GM19238 (cell line): Measurements from ENCODE around the gene IKBKE.

Experiments used
- DNase-seq: peaks from one replicate; pipeline ENCODE4 v3.0.0; 2011; ENCODE audit warnings: low spot score; ENCODE audit not compliant: insufficient read length

The IKBKE gene

DNA sequence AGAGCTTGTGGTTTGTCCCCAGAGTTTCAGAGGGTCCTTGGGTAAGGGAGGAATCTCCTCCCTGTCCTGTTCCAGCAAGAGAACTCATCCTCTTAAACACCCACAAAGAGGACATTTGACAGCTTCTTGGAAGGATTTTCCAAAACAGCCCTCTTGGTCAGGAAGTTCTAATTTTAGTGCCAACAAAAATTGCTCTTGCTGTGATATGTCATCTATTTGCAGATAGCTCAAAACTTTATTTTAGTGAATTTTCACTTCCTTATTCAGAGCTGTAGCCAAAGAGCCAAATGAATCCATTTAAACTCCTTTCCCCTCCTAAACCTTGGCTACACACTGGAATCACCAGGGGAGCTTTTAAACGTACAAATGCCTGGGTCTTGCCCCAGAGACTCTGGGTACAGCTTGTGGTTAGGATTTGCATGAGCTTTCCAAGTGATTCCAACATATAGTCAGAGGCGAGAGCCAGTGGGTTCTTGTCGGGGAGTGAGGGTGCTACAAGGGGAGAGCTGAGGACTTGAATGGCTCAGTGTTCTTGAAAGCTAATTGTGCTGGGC lies 25.3 kb downstream of the IKBKE start:
- DNase-seq: no peak

DNA sequence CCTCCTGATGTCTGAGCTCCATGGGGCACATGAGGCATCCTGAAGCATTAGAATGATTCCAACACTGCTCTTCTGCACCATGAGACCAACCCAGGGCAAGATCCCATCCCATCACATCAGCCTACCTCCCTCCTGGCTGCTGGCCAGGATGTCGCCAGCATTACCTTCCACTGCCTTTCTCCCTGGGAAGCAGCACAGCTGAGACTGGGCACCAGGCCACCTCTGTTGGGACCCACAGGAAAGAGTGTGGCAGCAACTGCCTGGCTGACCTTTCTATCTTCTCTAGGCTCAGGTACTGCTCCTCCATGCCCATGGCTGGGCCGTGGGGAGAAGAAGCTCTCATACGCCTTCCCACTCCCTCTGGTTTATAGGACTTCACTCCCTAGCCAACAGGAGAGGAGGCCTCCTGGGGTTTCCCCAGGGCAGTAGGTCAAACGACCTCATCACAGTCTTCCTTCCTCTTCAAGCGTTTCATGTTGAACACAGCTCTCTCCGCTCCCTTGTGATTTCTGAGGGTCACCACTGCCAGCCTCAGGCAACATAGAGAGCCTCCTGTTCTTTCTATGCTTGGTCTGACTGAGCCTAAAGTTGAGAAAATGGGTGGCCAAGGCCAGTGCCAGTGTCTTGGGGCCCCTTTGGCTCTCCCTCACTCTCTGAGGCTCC lies 26.0 kb downstream of the IKBKE start:
- DNase-seq: peak; percentile 54

DNA sequence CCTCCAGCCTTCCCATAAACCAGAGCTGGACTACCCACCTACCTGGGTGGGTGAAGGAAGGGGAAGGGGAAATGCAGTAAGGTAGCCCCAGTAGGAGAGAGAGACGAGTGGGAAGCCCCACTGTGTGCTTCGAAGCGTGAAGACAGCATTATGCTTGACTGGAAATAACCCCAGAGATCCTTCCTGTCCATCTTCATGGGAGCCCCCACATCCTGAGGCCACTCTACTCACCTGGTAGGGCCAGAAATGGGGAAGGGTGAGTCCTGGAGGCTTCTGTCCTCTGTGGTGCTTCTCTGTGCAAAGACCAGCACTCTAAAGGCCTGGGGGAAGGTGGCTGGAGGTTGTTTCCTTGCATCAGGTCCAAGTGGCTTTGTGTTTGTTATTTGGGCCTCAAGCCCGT lies 27.1 kb downstream of the IKBKE start:
- no peak for DNase-seq

DNA sequence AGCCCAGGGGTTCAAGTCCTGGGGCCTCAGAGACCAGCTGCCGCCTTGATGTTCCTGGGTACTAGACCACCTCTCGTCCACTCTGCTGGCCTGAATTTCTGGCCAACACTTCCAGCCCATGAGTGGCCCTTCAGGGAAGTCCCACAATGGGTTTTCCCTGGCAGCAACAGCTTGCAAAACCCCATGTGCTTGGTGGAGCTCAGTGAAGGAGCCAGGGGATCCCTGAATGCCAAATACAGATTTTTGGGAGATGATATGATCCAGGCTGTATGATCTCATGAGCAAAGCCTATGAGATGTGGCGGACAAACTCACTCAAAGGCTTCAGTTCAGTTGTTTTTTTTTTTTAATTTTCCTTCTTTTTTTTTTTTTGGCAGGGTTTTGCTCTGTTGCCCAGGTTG lies 27.5 kb downstream of the IKBKE start:
- no peak for DNase-seq

DNA sequence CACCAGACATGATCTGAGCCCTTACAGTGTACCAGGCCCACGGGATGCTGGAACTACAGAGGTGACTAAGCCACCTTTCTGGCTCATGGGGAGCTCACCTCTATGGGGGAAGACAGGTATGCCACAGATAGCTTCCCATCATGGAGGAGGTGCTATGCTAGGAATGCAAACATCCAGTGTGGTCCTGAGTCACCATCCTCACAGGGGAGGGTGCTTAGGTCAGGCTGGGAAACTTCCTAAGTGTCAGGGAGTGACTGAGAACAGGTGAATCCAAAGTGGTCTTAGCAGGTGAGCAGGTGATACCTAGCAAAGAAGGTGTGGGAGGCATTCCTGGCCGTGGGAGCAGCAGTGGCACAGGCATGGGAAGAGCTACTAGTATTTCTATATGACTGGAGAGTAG lies 28.4 kb downstream of the IKBKE start:
- no peak for DNase-seq

DNA sequence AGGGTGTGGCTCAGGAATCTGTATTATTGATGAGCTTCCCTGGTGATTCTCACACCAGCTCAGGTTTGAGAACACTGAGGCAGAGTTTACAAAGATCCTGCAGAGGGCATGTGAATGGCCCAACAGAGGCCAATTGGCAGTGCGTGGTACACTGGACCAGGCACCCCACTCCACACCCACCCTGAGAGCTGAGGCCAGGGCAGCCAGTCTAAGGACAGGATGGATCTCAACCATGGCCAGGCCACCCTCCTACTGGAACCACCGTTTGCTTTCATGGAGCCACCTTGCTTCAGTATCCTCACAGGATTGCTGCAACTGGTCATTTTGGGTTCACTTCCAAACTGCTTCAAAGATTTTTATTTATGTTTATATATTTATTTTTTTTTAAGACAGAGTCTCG lies 29.8 kb downstream of the IKBKE start:
- DNase-seq: no peak

DNA sequence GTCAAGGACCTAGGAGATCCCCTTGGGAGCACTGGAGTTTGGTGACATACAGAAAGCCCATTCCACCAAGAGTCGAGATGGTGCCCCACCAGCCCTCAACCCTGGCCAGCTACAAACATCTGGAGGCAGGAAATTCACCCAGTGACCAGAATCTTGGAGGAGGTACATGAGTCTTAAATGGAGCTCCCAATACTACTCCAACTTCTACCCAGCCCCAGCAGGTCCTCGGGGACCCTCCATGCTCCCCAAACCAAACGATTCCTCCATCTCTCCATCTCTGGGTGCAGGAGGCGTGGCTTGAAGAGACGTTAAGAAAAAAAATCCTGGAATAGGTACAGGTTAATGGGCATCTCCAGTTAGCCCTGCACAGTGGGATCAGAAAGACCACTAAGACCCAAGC lies 31.6 kb downstream of the IKBKE start:
- no peak for DNase-seq

DNA sequence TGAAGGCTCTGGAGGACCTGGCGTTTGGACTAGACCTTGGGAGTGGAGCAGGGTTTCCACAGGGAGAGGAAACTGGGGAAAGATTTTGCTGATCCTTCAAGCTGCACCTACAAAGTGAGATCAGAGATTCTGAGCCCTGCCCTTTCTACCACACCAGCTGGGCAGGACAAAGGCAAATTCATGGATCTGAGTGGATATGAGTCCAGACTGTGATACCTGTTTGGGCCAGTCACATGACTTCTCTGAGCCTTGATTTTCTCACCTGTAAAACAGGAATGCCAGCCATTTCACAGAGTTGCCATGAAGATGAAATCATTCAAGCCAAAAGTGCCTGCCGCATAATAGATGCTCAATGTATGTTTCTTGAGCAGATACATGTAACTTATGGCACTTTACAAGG lies 32.1 kb downstream of the IKBKE start:
- DNase-seq: no peak

DNA sequence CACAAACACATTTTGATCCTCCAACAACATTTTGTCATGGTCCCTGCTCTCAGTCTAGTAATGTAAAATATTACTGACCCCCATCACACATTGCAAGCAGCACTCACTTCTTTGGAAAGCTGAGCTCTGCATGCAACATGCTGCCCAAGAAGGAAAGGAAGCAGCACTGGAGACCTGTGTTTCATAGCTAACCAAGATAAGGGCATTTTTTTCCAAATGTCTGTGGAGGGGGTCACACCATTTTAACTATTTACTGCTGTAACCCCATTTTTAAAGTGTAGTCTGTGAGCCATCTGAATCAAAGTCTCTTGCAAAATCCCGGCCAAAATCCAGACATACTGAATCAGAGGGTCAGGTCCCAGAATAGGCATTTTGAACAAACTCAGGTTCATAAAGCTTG lies 32.5 kb downstream of the IKBKE start:
- no peak for DNase-seq

DNA sequence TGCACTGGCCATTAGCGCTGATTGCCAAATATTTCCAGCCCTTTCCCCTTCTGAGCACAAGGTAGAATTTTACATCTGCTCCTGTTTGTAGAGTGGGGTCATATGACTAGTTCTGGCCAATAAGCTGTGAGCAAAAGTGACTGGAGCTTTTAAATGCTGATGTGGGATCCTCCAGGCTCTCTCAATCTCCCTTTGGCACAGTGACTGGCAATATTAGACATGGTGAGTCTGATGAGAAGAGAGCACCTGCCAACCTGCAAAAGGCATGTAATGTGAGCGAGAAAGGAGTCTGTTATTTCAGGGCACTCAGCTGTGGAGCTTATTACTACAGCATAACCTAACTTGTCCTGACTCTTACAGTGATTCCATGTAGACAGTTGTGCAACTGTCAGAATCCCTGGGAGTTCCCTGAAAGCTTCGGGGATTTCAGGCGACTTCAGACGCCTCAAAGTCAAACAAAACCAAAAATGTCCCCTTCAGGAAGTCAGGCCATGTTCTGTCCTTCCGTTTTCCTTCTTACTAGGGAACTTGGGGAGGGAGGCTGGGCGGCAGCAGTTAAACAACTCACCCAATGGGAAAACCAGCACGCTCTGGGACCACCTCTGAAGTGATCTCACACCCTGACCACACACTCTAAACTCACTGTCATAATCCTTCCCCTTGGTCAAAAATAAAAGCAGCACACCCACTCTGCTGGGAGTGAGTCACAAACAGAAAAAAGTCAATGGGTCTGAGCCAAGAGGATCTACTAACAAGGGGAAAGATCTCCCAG lies 33.5 kb downstream of the IKBKE start:
- DNase-seq: peak; percentile 43

DNA sequence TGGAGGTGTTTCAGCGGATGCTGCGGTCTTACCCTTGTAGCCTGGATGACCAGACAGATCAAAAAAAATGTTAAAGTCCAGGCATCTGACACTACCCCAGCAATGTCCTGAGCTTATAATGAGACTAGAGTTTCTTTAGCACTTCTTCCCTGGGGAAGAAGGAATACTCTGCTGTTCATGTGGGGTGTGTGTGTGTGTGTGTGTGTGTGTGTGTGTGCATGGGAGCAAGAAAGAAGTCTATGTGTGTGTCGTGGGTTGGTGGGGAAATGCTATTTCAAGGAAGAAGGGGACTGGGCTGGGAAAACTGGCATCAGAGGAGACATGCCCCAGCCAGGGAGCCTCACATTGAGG lies 34.1 kb downstream of the IKBKE start:
- DNase-seq: no peak

DNA sequence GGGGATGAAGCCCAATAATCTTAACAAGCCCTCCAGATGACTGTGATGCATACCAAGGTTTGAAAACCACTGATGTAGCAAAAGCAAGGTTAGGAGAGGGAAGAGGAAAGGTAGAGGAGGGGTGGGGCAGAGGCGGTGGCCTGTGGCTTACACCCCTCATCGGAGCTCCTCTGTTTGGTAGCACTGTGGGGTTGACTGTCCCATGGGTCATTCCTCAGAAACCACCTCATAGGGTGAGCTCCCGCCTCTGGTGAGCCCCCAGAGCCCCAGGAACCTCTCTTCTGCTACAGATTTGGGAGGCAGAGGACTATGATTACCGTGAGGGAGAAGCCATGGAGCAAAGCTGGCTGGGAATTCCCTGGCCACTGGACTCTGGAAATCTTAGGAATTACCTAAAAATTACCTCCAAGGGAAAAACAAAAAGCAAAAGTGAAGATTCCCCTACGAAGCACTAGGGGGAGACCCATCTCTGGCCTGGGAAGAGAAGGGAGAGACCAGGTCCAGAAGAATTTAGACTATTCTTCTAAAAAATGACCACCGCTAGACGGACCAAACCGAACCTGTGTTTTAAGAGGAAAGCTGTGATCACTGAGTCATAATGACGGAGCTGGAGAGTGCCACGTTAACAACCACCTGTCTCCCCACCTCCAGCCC lies 35.6 kb downstream of the IKBKE start:
- no peak for DNase-seq

DNA sequence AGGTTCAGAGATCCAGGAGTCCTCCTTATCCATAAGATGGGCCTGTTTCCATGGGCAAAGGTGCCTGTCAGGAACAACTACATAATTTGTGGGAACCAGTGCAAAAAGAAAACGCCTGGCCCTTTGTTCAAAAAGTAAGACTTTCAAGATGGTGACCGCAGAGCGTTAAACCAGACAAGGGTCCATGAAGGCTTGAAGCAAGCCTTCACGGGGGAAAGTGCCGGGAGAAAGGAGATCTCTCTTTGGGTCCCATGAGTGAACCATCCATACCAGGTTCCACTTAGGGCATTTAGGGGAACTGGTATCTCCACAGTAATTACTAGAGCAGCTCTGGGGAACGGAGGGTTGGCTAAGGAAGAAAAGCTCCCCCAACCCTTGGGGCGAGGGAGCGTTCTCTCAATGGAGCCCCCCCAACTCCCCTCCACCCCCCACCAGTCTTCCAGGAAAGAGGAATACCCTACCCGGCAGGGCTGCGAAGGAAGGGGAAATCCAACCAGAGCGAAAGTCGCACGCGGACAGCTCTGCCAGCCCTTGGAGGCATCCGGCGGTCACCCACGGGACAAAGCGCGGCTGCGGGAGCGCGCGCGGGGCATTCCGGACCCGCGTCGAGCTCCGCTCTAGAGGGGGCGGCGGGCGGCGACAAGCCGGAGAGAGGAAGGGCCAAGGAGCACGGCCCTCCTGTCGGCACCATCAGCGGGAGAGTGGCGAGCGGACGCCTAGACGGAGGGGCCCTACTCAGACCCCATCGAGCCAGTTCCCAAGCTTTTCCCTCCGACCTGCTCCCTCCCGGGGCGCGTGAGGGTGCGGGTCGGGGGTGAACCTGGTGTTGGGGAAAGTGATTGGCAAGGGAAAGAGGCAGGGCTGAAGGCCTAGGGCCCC lies 36.4 kb downstream of the IKBKE start:
- DNase-seq: peak; percentile 35

DNA sequence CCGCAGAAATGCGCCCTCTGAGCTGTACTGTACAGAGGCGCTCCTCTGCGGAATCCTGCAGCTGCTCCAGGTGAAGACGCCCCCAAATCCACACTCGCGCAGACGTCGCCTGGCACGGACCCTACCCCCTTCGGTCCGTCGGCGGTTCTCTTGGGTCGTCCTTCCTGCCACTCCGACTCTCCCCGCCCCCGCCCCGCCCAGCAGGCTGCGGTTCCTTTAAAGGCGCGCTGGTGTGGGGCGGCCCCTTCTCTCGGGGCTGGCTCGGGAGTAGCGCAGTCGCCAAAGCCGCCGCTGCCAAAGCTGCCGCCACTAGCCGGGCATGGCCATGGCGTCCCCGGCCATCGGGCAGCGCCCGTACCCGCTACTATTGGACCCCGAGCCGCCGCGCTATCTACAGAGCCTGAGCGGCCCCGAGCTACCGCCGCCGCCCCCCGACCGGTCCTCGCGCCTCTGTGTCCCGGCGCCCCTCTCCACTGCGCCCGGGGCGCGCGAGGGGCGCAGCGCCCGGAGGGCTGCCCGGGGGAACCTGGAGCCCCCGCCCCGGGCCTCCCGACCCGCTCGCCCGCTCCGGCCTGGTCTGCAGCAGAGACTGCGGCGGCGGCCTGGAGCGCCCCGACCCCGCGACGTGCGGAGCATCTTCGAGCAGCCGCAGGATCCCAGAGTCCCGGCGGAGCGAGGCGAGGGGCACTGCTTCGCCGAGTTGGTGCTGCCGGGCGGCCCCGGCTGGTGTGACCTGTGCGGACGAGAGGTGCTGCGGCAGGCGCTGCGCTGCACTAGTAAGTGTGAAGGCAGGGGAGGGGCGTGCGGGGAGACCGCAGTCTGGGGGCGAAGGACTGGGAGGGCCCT lies 37.2 kb downstream of the IKBKE start, which contains the start of gene RASSF5:
RASSF5 (plus strand) TSS at position 248 of the 846 bp plus-strand sequence; CDS start at position 320, 72 bp downstream.
- peak; percentile 80 for DNase-seq

DNA sequence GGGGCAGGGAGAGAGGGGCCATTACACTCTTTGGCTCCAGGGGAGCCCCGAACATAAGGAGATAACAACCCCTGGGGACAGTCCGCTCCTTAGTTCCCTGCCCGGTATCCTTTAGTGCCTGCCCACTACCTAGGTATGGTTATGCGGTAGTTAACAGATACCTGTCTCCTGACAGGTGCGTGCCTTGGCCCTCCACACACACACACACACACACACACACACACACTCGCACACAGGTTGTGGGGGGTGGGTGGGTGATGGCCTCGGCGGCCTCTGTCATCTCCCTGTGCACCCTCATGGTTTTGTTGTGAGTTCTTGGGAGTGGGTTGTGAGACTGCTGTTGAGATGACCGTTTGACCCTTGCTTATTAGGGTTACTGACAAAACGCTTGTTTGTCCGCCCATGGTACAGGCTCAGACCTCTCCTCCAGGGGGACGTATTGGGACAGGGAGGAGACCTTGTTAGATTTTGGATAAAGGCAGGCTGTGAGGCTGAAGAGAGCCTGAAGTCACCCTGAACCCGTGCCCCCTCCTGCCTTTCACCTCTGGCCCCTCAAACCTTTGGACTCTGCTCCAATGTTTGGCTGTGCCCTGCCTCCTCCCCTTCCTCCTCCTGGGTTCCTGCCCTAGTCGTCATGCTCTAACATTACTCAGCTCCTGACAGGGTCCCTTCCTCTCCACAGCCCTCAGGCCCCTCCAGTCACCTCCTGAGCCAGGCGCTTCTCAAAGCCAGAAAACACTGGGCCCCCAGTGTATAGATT lies 38.0 kb downstream of the IKBKE start:
- no peak for DNase-seq

DNA sequence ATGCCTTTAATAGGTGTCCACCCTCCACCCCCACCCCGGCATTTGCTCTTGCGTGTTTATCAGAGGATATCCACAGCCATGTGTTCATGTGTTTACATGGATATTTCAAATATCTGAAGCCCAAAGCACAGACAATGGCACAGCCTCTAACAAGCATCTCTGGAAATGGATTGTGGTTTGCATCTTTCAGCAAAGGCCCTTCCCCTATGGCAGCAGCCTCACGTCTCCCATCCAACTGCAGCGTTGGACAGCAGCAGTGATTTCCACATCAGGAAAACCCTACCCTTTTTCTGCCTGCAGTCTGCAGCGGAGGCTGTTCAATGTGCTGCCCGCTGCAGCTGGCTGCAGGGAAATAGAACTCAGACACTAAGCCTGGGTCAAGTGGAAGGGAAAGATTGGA lies 38.7 kb downstream of the IKBKE start:
- DNase-seq: no peak

DNA sequence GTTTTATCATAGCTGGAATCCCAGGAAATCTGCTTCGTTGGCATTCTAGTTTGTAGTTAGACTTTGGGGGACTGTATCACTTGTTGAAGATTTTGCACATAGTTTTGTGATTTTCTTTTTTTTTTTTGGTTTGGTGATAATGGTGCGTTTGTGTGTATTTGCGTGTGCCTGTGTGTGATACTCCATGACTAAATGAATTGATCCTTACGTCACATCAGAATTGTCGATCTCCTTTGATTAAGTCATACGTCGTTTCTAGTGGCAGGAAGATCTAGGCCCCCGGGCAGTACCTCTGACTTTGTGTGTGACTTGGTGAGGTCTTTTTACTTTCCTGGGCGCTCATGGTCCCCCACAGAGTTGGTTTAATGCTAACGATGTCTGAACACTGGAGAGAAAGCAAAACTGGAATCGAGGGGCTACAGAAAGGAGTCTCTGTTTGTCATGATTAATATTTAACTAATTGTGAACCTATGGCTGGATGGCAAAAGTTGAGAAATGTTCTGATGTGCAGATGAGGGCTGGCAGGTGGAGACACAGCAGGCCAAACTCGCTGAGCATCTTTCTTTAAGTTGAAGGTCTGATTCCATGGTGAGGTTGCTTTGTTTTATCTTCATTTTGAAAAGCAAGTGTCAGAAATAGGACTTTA lies 39.5 kb downstream of the IKBKE start:
- DNase-seq: no peak

DNA sequence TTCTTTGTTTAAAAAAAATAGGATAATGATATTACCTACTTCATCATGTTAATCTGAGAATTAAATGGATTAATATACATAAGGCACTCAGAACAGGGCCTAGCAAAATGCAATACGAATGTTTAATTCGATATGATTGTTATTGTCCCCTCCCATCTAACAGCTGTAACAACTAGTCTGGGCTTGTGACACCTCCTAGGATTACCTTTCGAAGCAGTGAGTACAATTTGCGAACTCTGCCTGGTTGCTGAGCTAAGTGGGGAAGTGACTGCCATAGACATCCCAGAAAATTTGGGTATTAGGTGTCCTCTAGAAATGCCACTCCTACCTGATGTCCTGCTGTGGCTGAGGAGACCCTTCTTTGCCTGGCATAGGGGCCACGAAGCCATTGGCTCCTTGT lies 40.1 kb downstream of the IKBKE start:
- no peak for DNase-seq

DNA sequence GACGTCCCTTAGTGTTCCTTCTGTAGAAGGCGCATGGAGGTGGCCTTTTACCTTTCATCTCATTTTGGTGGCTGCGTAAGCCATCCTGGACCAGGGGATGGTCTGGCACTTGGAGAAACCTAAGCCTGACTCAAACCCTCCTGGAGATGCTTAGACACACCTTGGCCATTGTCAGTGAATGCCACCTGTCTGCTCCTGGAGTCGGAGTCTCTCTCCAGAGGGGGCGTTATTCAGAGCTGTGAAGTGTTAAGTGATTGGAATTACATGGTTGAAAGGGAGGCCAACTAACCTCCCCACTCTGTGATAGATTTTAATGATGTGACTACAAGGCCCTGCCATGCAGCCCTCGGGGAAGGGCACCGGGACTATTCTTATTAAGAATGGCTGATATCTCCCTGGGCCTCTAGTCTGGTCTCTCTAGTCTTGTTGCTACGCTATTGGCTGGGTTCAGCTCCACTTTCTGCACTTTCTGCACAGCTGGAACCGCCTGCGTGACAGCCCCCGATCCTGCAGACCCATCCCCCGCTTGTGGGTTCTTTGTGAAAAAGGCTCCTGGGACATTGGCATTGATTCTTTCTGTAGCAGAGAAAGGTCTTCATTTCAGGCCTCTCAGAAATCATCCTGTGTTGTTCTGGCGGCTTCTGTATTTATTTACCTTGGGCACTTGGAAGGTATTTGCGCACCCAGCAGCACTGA lies 41.2 kb downstream of the IKBKE start:
- no peak for DNase-seq
